ENCODE data around the gene AP3B2.

GRCh38 chr15:82621970-82622369, 87.7 kb downstream of the AP3B2 start:
- TF ChIP-seq CTCF (IDR thresholded peaks at IDR 0.05): peak; percentile 29
- TF ChIP-seq ZFX (IDR thresholded peaks at IDR 0.05; ENCODE audit: borderline replicate concordance): no peak

Measured in 22Rv1 (cell line).